GM23248 (cell line): ENCODE data around the gene PIM3. TPM values are rescaled to one million over a fixed set of nuclear protein-coding genes. Genes with fewer than 3 reads are reported as not detected.

Experiments used
- DNase-seq: peaks from one replicate; pipeline ENCODE4 v3.0.0-alpha.2; 2015
- H2AFZ ChIP-seq: fragments of 200-600 bp; sonication (generic); 2 replicates; pipeline ENCODE4 v1.6.1; 2016; ENCODE audit warnings: antibody characterized with exemption
- H3F3A ChIP-seq: fragments of 200-600 bp; sonication (generic); 2 replicates; pipeline ENCODE4 v1.6.1; 2016; ENCODE audit warnings: mild to moderate bottlenecking, antibody characterized with exemption, mixed run types; ENCODE audit not compliant: insufficient read depth
- H3K27ac ChIP-seq: fragments of 200-600 bp; sonication (generic); 2 replicates; pipeline ENCODE4 v1.5.1; 2016; ENCODE audit warnings: mild to moderate bottlenecking
- H3K27me3 ChIP-seq: fragments of 200-600 bp; sonication (generic); replicated peaks from 2 replicates; pipeline ENCODE4 v1.6.1; 2016; ENCODE audit warnings: mild to moderate bottlenecking; ENCODE audit not compliant: insufficient read depth
- H3K36me3 ChIP-seq: fragments of 200-600 bp; sonication (generic); 2 replicates; pipeline ENCODE4 v1.6.1; 2016; ENCODE audit warnings: low read depth, mild to moderate bottlenecking
- H3K4me1 ChIP-seq: fragments of 200-600 bp; sonication (generic); 2 replicates; pipeline ENCODE4 v1.6.1; 2016; ENCODE audit warnings: mild to moderate bottlenecking; ENCODE audit not compliant: insufficient read depth
- H3K4me2 ChIP-seq: fragments of 200-600 bp; sonication (generic); one replicate; pipeline ENCODE4 v1.6.1; 2016; ENCODE audit warnings: mild to moderate bottlenecking; ENCODE audit not compliant: unreplicated experiment
- H3K4me3 ChIP-seq: fragments of 200-600 bp; sonication (generic); 2 replicates; pipeline ENCODE4 v1.5.1; 2016; ENCODE audit warnings: mild to moderate bottlenecking
- H3K79me2 ChIP-seq: fragments of 200-600 bp; sonication (generic); 2 replicates; pipeline ENCODE4 v1.6.1; 2016; ENCODE audit warnings: mild to moderate bottlenecking; ENCODE audit not compliant: insufficient read depth
- H3K9ac ChIP-seq: fragments of 200-600 bp; sonication (generic); 2 replicates; pipeline ENCODE4 v1.6.1; 2016; ENCODE audit warnings: mild to moderate bottlenecking
- H3K9me2 ChIP-seq: fragments of 200-600 bp; sonication (generic); 2 replicates; pipeline ENCODE4 v1.6.1; 2016; ENCODE audit warnings: mixed run types, mild to moderate bottlenecking, moderate library complexity; ENCODE audit not compliant: insufficient read depth
- H3K9me3 ChIP-seq: fragments of 200-600 bp; sonication (generic); one replicate; pipeline ENCODE4 v1.6.1; 2017; ENCODE audit warnings: low read depth
- H4K20me1 ChIP-seq: fragments of 200-600 bp; sonication (generic); 2 replicates; pipeline ENCODE4 v1.6.0; 2016; ENCODE audit not compliant: insufficient read depth
- EZH2 ChIP-seq: fragments of 200-600 bp; sonication (generic); IDR thresholded peaks from 2 replicates; pipeline ENCODE4 v1.6.1; 2018; ENCODE audit warnings: antibody characterized with exemption, mild to moderate bottlenecking; ENCODE audit not compliant: insufficient read depth, poor library complexity, severe bottlenecking
- EZH2phosphoT487 ChIP-seq: fragments of 200-600 bp; sonication (generic); IDR thresholded peaks from 2 replicates; pipeline ENCODE4 v1.6.1; 2018; ENCODE audit warnings: antibody characterized with exemption, moderate library complexity, mild to moderate bottlenecking, low read depth; ENCODE audit not compliant: insufficient read depth
- WGBS, 2 experiments: methylation state at CpG; one replicate each; pipeline ENCODE4 v1.1.6; 2015 to 2017; ENCODE audit warnings: low lambda C conversion rate in 2 of 2, low coverage in 1 of 2; ENCODE audit errors: missing lambda C conversion rate in 2 of 2; 5-methylcytosine and 5-hydroxymethylcytosine counted together
- in situ Hi-C: fragments of 300-500 bp; cut with MboI; formaldehyde crosslinking; loops from 2 replicates; pipeline ENCODE4 v1.15.0; 2020
- polyA plus RNA-seq: library from polyadenylated mRNA; unstranded; fragments of >200 nt; fragmentation: Nextera tagmentation; extraction: Ambion mirVana; gene quantifications from 2 replicates; pipeline ENCODE4 v1.2.1, GENCODE V29; 2016
- total RNA-seq: library from RNA; depleted of rRNA; stranded (reverse); fragments of >200 nt; shearing (Covaris generic); gene quantifications from 2 replicates; pipeline ENCODE4 v1.2.3, GENCODE V29; 2014

The PIM3 gene
- total and polyA plus RNA-seq, 2 experiments from 2014 or later: 10.8 to 16.2 TPM

DNA sequence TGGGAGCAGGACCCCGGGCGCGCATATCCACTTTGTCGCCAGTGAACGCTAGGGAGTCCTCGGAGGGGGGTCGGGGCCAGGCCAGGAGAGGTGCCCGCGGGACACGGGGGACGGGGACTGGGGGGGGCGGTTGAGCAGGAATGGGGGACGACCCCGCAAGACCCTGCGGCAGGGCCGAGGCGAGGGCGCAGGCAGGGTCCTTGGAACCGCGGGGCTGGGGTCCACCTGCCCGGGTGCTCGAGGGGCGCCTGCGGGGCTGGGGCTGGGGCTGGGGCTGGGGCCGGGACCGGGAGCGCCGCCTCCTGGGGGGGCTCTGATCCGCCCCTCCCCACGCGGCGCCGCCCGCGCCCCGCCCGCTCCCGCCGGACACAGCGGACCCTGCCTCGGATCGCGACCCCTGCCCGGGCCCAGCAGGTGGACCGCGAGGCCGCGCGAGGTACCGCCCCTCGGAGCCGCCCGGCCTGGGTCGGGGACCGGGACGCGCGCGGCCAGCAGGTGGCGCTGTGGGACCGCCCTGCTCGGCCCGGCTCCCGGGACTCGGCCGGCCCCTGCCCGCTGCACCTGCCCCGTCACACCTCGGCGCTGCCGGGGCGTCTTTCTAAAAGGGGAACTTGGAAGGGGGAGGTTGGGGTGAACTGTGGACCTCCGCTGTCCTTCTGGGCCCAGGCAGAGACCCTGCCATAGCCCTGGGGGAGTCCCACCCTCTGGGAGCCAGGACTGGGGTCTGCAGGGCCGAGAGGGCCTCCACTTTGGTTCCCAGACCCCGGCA, 31.2 kb upstream of the PIM3 start:
- no peaks in the 10 kb centered on the region for H3K79me2 ChIP-seq
- no peak overlapping the region for H3K27ac ChIP-seq
- no peak overlapping the region for H3K9ac ChIP-seq
- H3K4me3 ChIP-seq: no peak overlapping the region
- WGBS, 2 experiments: 2 to 5% methylated on average over 40 to 44 of the region's 75 CpGs
- H2AFZ ChIP-seq: no peak overlapping the region
- 0 out of 2 replicates have a peak, but pooled peaks cover 5% of the 10 kb centered on the region for H3F3A ChIP-seq
- no peaks in the 10 kb centered on the region for H3K9me3 ChIP-seq
- H3K36me3 ChIP-seq: no peaks in the 10 kb centered on the region; the same call in 1 of the 2 replicates
- H3K4me1 ChIP-seq: peaks cover 7% of the 10 kb centered on the region; the same call in 1 of the 2 replicates
- no peaks in the 10 kb centered on the region for H3K9me2 ChIP-seq
- no peak overlapping the region for H3K4me2 ChIP-seq
- no peaks in the 10 kb centered on the region for H3K27me3 ChIP-seq
- TF ChIP-seq EZH2phosphoT487: no peak
- DNase-seq: peak; percentile 73
- H4K20me1 ChIP-seq: no peaks in the 10 kb centered on the region
- in situ Hi-C loops: no loop called here

- H3K9me2 ChIP-seq: no peaks in the 10 kb centered on the region
- H3K27ac ChIP-seq: no peak overlapping the region
- in situ Hi-C loops: loop anchor here (5.0 kb wide), 1 partner anchor 102 kb away; no protein-coding TSS in a partner anchor
- H3F3A ChIP-seq: 0 out of 2 replicates have a peak, but pooled peaks cover 5% of the 10 kb centered on the region
- WGBS, 2 experiments: 25 to 30% methylated on average over 16 to 21 of the region's 21 CpGs
- H3K4me2 ChIP-seq: no peak overlapping the region
- no peak overlapping the region for H3K4me3 ChIP-seq
- no peaks in the 10 kb centered on the region for H4K20me1 ChIP-seq
- H3K9me3 ChIP-seq: no peaks in the 10 kb centered on the region
- H3K4me1 ChIP-seq: peaks cover 13% of the 10 kb centered on the region; the same call in 1 of the 2 replicates
- no peaks in the 10 kb centered on the region; the same call in 1 of the 2 replicates for H3K36me3 ChIP-seq
- TF ChIP-seq EZH2: no peak
- TF ChIP-seq EZH2phosphoT487: no peak
- no peaks in the 10 kb centered on the region for H3K79me2 ChIP-seq
- DNase-seq: peak; percentile 32
- H3K27me3 ChIP-seq: no peaks in the 10 kb centered on the region
- no peak overlapping the region for H2AFZ ChIP-seq
- no peak overlapping the region for H3K9ac ChIP-seq
Measured at GRCh38 chr22:49929994-49930575, 30.5 kb upstream of the PIM3 start.

GRCh38 chr22:49930596-49931412, 29.8 kb upstream of the PIM3 start:
- H3K4me2 ChIP-seq: no peak overlapping the region
- 37% methylated on average over 14 of the region's 14 CpGs for WGBS, 2 experiments
- H3K79me2 ChIP-seq: no peaks in the 10 kb centered on the region
- no peaks in the 10 kb centered on the region for H3K9me2 ChIP-seq
- H3K27me3 ChIP-seq: no peaks in the 10 kb centered on the region
- H3F3A ChIP-seq: 0 out of 2 replicates have a peak, but pooled peaks cover 5% of the 10 kb centered on the region
- H2AFZ ChIP-seq: no peak overlapping the region
- H3K9me3 ChIP-seq: no peaks in the 10 kb centered on the region
- H3K27ac ChIP-seq: no peak overlapping the region
- H4K20me1 ChIP-seq: no peaks in the 10 kb centered on the region
- TF ChIP-seq EZH2 (no peak), EZH2phosphoT487 (no peak)
- H3K36me3 ChIP-seq: no peaks in the 10 kb centered on the region
- DNase-seq: peak; percentile 67
- H3K4me1 ChIP-seq: peaks cover 13% of the 10 kb centered on the region; the same call in 1 of the 2 replicates
- H3K9ac ChIP-seq: no peak overlapping the region
- H3K4me3 ChIP-seq: no peak overlapping the region
- in situ Hi-C loops: loop anchor here (5.0 kb wide), 1 partner anchor 101 kb away; no protein-coding TSS in a partner anchor
